Left ventricle myocardium inferior (tissue), 1 donor: ENCODE measurements around the gene EGFL7. TPM values are rescaled to one million over a fixed set of nuclear protein-coding genes. Genes with fewer than 3 reads are reported as not detected.

ENCODE experiments used
- DNase-seq: peaks from one replicate; pipeline ENCODE4 v3.0.0-alpha.2; 2020
- H3K27ac ChIP-seq: fragments of 200-600 bp; replicated peaks from 2 replicates; pipeline ENCODE4 v1.8.0; 2021
- H3K27me3 ChIP-seq: fragments of 200-600 bp; 2 replicates; pipeline ENCODE4 v1.8.0; 2021; ENCODE audit warnings: low read depth
- H3K36me3 ChIP-seq: fragments of 200-600 bp; 2 replicates; pipeline ENCODE4 v1.8.0; 2021
- H3K4me1 ChIP-seq: fragments of 200-600 bp; 2 replicates; pipeline ENCODE4 v1.8.0; 2021
- H3K4me3 ChIP-seq: fragments of 200-600 bp; 2 replicates; pipeline ENCODE4 v1.8.0; 2021; ENCODE audit warnings: mild to moderate bottlenecking, moderate library complexity
- H3K9me3 ChIP-seq: fragments of 200-600 bp; replicated peaks from 2 replicates; pipeline ENCODE4 v1.8.0; 2021
- intact Hi-C: fragments of 100-400 bp; cut with micrococcal nuclease; formaldehyde crosslinking; loops from one replicate; pipeline ENCODE4 v1.11.0; 2022
- total RNA-seq: library from RNA; stranded (reverse); fragmentation: NEBNext Ultra II Directional; extraction: Animal tissue kit (Norgen Biotek cat#: 25700); gene quantifications from one replicate; pipeline ENCODE4 v1.2.1, GENCODE V29; 2021
- TF ChIP-seq, protein P1 (sequence below): fragments of 200-600 bp; IDR thresholded peaks from 2 replicates; pipeline ENCODE4 v1.8.0; 2021; ENCODE audit warnings: antibody characterized with exemption, mild to moderate bottlenecking, borderline replicate concordance
- donor health status: DM: no; HTN: yes; CAD: no; lungs with severe emphysema.

The EGFL7 gene
- total RNA-seq, 1 donor from 2014 or later = 81.5 TPM

DNA sequence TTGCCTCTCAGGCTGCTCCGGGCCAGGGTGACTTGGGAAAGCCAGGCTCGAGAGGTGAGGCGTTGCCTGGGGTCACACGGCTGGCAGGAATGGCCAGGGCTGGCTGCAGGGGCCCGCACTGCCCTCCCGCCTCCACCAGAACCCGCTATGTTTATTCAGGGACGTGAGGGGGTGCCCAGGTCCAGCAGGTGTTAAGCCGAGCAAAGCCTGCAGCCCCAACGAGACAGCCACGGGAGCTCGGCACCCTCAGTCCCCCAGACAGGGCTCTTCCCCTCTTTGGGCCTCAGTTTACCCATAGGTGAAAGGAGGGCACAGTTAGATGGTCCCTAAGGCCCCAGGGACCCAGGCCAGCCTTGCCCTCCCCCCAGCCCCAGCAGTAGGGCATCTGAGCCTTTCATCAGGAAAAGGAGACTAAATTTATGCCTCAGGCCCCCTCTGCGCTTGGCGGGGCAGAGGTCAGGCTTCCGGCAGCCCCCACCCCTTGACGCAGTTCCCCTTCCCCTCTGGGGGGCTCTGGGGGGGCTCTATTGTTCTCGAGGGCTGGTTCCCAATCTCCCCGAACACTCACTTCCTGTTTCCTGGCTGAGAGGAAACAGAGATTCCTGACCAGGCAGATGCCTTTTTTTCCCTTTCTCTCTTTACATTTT, 7.1 kb upstream of the EGFL7 start:
- Histone ChIP-seq H3K27me3 (peaks cover 35% of the 10 kb centered on the region), H3K4me3 (peak overlapping the region; percentile 81), H3K36me3 (no peaks in the 10 kb centered on the region), H3K9me3 (no peaks in the 10 kb centered on the region), H3K4me1 (peaks cover 52% of the 10 kb centered on the region), H3K27ac (peak overlapping the region; percentile 92)
- no peak for DNase-seq
- intact Hi-C loops = no loop called here
- TF ChIP-seq, protein P1, sequence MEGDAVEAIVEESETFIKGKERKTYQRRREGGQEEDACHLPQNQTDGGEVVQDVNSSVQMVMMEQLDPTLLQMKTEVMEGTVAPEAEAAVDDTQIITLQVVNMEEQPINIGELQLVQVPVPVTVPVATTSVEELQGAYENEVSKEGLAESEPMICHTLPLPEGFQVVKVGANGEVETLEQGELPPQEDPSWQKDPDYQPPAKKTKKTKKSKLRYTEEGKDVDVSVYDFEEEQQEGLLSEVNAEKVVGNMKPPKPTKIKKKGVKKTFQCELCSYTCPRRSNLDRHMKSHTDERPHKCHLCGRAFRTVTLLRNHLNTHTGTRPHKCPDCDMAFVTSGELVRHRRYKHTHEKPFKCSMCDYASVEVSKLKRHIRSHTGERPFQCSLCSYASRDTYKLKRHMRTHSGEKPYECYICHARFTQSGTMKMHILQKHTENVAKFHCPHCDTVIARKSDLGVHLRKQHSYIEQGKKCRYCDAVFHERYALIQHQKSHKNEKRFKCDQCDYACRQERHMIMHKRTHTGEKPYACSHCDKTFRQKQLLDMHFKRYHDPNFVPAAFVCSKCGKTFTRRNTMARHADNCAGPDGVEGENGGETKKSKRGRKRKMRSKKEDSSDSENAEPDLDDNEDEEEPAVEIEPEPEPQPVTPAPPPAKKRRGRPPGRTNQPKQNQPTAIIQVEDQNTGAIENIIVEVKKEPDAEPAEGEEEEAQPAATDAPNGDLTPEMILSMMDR = no peak

DNA sequence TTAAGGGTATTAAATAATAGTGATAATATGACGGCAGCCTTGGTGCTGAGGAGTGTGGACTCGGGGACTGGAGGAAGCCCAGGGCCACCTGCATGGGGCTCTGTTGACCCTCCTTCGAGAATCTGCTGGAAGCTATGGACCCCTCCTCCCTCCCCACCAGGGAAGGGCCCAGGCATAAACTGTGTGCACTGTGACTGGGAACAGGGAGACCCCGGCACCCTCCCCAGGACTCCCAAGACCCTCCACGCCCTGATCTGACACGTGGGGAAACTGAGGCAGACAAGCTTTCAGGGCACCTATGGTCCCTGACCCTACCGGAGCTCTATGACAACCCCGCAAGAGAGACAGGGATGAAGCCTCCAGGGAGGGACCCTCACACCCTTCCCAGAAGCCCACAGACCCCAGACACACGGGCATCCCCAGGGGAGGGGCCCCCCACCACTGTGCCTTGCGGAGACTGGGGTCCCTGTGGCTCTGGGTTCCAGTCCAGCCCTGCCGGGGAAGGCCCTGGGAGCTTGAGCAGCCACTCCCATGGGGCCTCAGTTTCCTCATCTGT, 6.5 kb upstream of the EGFL7 start:
- Histone ChIP-seq H3K4me3 (peak overlapping the region; percentile 81), H3K27me3 (peaks cover 35% of the 10 kb centered on the region), H3K9me3 (no peaks in the 10 kb centered on the region), H3K27ac (peak overlapping the region; percentile 92), H3K36me3 (no peaks in the 10 kb centered on the region), H3K4me1 (peaks cover 52% of the 10 kb centered on the region)
- intact Hi-C loops = no loop called here
- TF ChIP-seq, protein P1 = no peak
- no peak for DNase-seq

DNA sequence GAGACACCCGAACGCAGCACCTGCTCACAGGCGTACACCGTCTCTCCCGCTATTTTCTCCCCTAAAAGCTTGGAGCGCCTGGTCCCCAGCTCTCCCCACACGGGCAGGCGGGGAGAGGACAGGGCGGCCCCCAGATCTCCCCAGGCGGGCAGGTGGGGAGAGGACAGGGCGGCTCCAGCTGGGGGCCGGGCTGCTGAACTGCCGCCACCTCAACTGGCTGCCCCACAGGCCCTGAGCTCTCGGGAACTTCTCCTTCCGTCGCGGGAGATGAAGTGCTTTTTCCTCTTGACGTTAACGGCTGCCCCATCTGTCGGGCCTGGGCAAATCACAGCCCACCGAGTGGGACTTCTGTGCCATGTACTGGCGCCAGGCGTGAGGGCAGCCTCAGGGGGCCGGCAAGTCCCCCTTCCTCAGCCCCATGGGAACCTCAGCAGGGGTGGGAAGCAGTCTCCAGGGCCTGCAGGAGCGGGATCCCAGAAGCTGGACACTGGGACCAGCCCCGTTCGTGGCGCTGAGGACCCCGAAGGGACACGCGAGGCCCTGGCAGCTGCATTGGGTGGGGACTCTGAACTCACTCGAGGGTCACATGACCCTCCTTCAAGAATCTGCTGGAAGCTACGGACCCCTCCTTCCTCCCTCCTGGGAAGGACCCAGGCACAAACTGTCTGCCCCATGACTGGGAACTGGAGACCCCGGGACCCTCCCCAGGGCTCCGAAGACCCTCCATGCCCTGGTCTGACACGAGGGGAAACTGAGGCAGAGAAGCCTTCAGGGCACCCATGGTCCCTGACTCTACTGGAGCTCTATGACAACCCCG, 5.7 kb upstream of the EGFL7 start:
- Histone ChIP-seq H3K4me1 (peaks cover 52% of the 10 kb centered on the region), H3K9me3 (no peaks in the 10 kb centered on the region), H3K4me3 (peak overlapping the region; percentile 81), H3K27me3 (peaks cover 35% of the 10 kb centered on the region), H3K36me3 (no peaks in the 10 kb centered on the region), H3K27ac (peak overlapping the region; percentile 92)
- TF ChIP-seq, protein P1 = no peak
- intact Hi-C loops = no loop called here
- DNase-seq = no peak

DNA sequence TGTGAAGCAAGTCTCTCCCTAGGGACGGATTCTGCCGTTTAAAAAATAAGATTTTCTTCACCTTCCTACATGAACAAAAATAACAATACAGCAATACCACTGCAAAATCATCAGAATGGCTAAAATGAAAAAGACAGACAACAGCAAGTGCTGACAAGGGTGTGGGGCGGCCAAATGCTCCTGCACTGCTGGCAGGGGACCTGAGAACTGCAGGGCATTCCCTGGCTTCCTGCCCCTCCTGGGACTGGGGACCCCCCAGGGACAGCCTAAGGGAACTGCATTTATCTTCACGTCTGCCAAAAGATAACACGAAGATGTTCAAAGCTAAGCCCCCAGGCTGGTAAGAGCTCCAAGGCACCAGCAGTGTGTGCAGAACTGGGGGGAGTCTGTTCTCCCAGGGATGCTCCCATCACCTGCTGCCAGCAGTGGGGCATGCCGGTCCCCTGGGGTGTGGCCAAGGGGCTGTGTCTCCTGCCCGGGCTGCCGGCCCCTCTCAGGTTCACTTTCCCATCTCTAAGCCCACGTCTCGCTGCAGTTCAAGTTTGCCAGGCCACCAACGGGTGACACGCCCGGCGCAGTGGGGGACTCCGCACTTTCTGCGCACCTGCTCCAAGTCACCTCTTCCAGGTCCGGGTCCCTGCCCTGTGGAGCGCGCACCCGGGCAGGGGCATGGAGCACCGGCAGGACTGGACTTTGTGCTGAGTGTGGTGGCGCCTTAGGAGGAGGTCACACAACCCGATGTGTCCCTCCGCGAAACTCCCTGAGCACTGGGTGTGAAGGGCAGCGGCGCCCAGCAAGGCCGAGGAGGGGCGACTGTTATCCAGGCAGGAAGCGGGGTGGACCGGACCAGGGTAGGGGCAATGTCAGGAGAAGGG, 4.5 kb upstream of the EGFL7 start:
- Histone ChIP-seq H3K27ac (peak overlapping the region; percentile 92), H3K36me3 (no peaks in the 10 kb centered on the region), H3K9me3 (no peaks in the 10 kb centered on the region), H3K4me3 (peak overlapping the region; percentile 81), H3K27me3 (peaks cover 35% of the 10 kb centered on the region), H3K4me1 (peaks cover 50% of the 10 kb centered on the region)
- intact Hi-C loops = no loop called here
- DNase-seq = peak; percentile 19
- TF ChIP-seq, protein P1 = no peak
